Liver (tissue), 3 donors: ENCODE measurements around the gene CCDC97.

ENCODE experiments used
- ATF3 ChIP-seq: IDR thresholded peaks from 2 replicates; pipeline ENCODE4 v1.6.1; 2016; ENCODE audit warnings: antibody characterized with exemption
- CTCF ChIP-seq: fragments of 150-350 bp; IDR thresholded peaks from 2 replicates; pipeline ENCODE4 v1.5.1; 2017; ENCODE audit warnings: improper control_type of control experiment, low read depth, low read length; ENCODE audit not compliant: missing input control
- EGR1 ChIP-seq, 2 donors: IDR thresholded peaks; 2 replicates each; pipeline ENCODE4 v1.6.1; 2016 to 2018; ENCODE audit warnings: antibody characterized with exemption in 2 of 2, low read depth in 2 of 2
- FOXA1 ChIP-seq: IDR thresholded peaks from 2 replicates; pipeline ENCODE4 v1.6.1; 2016; ENCODE audit warnings: antibody characterized with exemption
- GABPA ChIP-seq, 2 donors: IDR thresholded peaks in 1 of 2; conservative IDR thresholded peaks in 1 of 2; 2 replicates each; pipeline ENCODE4 v1.6.1; 2016; ENCODE audit warnings: antibody characterized with exemption in 2 of 2, mild to moderate bottlenecking in 1 of 2, moderate library complexity in 1 of 2
- JUND ChIP-seq, 2 donors: IDR thresholded peaks; 2 replicates each; pipeline ENCODE4 v1.6.1; 2016; ENCODE audit warnings: antibody characterized with exemption in 2 of 2
- MAX ChIP-seq: IDR thresholded peaks from 2 replicates; pipeline ENCODE4 v1.6.1; 2016; ENCODE audit warnings: antibody characterized with exemption
- NR2F2 ChIP-seq: IDR thresholded peaks from 2 replicates; pipeline ENCODE4 v1.6.1; 2016; ENCODE audit warnings: antibody characterized with exemption
- RAD21 ChIP-seq, 2 donors: IDR thresholded peaks; 2 replicates each; pipeline ENCODE4 v1.6.1; 2016; ENCODE audit warnings: antibody characterized with exemption in 2 of 2, mild to moderate bottlenecking in 2 of 2
- SP1 ChIP-seq: IDR thresholded peaks from 2 replicates; pipeline ENCODE4 v1.6.1; 2018; ENCODE audit warnings: antibody characterized with exemption, mild to moderate bottlenecking
- TAF1 ChIP-seq: conservative IDR thresholded peaks from 2 replicates; pipeline ENCODE4 v1.6.1; 2016; ENCODE audit warnings: antibody characterized with exemption, mild to moderate bottlenecking
- YY1 ChIP-seq: IDR thresholded peaks from 2 replicates; pipeline ENCODE4 v1.6.1; 2016; ENCODE audit warnings: antibody characterized with exemption, mild to moderate bottlenecking
- ZBTB33 ChIP-seq: IDR thresholded peaks from 2 replicates; pipeline ENCODE4 v1.6.1; 2016; ENCODE audit warnings: antibody characterized with exemption
- TF ChIP-seq, protein P1 (sequence below): IDR thresholded peaks from 2 replicates; pipeline ENCODE4 v1.6.1; 2016; ENCODE audit warnings: antibody characterized with exemption, mild to moderate bottlenecking
- donor health status: healthy.
- donor health status: healthy.

DNA sequence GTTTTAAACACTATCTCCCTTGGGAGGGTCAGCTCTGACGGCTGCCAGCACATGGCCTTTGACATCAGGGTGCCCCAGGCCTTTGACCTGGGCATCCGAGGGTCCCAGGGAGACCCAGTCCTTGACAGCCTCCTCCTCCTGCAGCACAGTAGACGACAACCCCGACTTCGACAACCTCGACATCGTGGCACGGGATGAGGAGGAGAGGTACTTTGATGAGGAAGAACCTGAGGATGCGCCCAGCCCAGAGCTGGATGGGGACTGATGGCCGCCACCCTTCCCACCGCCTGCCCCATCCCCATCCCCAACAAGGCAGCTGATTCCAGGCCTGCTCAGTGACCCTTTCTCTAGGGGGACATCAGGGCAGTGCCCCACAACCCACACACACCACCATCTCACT is 12.5 kb downstream of the CCDC97 start:
- no peak for TF ChIP-seq CTCF
- no peak for TF ChIP-seq RAD21 (IDR thresholded peaks at IDR 0.05)
- no peak for TF ChIP-seq ATF3
- TF ChIP-seq SP1, result no peak
- TF ChIP-seq, protein P1, sequence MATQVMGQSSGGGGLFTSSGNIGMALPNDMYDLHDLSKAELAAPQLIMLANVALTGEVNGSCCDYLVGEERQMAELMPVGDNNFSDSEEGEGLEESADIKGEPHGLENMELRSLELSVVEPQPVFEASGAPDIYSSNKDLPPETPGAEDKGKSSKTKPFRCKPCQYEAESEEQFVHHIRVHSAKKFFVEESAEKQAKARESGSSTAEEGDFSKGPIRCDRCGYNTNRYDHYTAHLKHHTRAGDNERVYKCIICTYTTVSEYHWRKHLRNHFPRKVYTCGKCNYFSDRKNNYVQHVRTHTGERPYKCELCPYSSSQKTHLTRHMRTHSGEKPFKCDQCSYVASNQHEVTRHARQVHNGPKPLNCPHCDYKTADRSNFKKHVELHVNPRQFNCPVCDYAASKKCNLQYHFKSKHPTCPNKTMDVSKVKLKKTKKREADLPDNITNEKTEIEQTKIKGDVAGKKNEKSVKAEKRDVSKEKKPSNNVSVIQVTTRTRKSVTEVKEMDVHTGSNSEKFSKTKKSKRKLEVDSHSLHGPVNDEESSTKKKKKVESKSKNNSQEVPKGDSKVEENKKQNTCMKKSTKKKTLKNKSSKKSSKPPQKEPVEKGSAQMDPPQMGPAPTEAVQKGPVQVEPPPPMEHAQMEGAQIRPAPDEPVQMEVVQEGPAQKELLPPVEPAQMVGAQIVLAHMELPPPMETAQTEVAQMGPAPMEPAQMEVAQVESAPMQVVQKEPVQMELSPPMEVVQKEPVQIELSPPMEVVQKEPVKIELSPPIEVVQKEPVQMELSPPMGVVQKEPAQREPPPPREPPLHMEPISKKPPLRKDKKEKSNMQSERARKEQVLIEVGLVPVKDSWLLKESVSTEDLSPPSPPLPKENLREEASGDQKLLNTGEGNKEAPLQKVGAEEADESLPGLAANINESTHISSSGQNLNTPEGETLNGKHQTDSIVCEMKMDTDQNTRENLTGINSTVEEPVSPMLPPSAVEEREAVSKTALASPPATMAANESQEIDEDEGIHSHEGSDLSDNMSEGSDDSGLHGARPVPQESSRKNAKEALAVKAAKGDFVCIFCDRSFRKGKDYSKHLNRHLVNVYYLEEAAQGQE, result no peak
- TF ChIP-seq ZBTB33, result no peak
- TF ChIP-seq MAX, result no peak
- no peak for TF ChIP-seq FOXA1
- no peak for TF ChIP-seq TAF1
- TF ChIP-seq JUND (IDR thresholded peaks at IDR 0.05), result no peak
- no peak for TF ChIP-seq YY1
- TF ChIP-seq EGR1 (IDR thresholded peaks at IDR 0.05; ENCODE audit: low read depth in 2 of 2), result no peak
- no peak for TF ChIP-seq GABPA (IDR thresholded peaks at IDR 0.05 in 1 of 2, conservative IDR thresholded peaks at IDR 0.05 in 1 of 2)
- TF ChIP-seq NR2F2, result no peak
